Fibroblast of the aortic adventitia (primary cell): ENCODE results near the gene SBNO2. TPM values are rescaled to one million over a fixed set of nuclear protein-coding genes. Genes with fewer than 3 reads are reported as not detected.
"Not testable (repeated sequence)": the region's sequence is repeated elsewhere in the genome, so short reads cannot be mapped to it uniquely, and the experiment has no call there.

Experiments used
- DNase-seq: peaks from one replicate; pipeline ENCODE4 v3.0.0-alpha.2; 2010; ENCODE audit warnings: low read depth
- H3K4me3 ChIP-seq: 2 replicates; pipeline ENCODE4 v1.5.1; 2011; ENCODE audit warnings: low read depth, mild to moderate bottlenecking, control low read depth, low read length, moderate library complexity
- CTCF ChIP-seq: IDR thresholded peaks from 2 replicates; pipeline ENCODE4 v1.5.1; 2011; ENCODE audit warnings: mild to moderate bottlenecking, low read length, control low read depth, inconsistent platforms; ENCODE audit not compliant: insufficient read depth
- total RNA-seq: library from RNA; depleted of rRNA; stranded (reverse); fragments of >200 nt; gene quantifications from 2 replicates; pipeline ENCODE4 v1.2.3, GENCODE V29; 2012; ENCODE audit warnings: low replicate concordance

SBNO2 gene
- total RNA-seq, 1 donor = 41.2 TPM

GRCh38 chr19:1213391-1214286 lies 39.6 kb upstream of the SBNO2 start:
- no peak overlapping the region for H3K4me3 ChIP-seq
- no peak for TF ChIP-seq CTCF
- DNase-seq = no peak

- TF ChIP-seq CTCF = no peak
- DNase-seq = no peak
- no peak overlapping the region for H3K4me3 ChIP-seq
Observed at GRCh38 chr19:1211494-1212234, 37.6 kb upstream of the SBNO2 start.

- H3K4me3 ChIP-seq = no peak overlapping the region
- no peak for DNase-seq
- no peak for TF ChIP-seq CTCF
Observed at GRCh38 chr19:1210227-1210538, 36.1 kb upstream of the SBNO2 start.

GRCh38 chr19:1208830-1209229 lies 34.8 kb upstream of the SBNO2 start:
- peak; percentile 32 for DNase-seq
- H3K4me3 ChIP-seq = not testable (repeated sequence)

GRCh38 chr19:1206864-1207450 lies 32.9 kb upstream of the SBNO2 start:
- TF ChIP-seq CTCF = no peak
- peak overlapping the region; percentile 82 for H3K4me3 ChIP-seq
- peak; percentile 26 for DNase-seq

GRCh38 chr19:1206150-1206863 lies 32.2 kb upstream of the SBNO2 start:
- TF ChIP-seq CTCF = no peak
- H3K4me3 ChIP-seq = peak overlapping the region; percentile 82
- no peak for DNase-seq
